ENCODE measurements around the gene OGFOD2. TPM values are rescaled to one million over a fixed set of nuclear protein-coding genes. Genes with fewer than 3 reads are reported as not detected.

OGFOD2 gene
- polyA plus RNA-seq, 1 donor (not counting 4 experiments of a cell fraction or from before 2014, with no cell fraction given), result 6.9 TPM

DNA sequence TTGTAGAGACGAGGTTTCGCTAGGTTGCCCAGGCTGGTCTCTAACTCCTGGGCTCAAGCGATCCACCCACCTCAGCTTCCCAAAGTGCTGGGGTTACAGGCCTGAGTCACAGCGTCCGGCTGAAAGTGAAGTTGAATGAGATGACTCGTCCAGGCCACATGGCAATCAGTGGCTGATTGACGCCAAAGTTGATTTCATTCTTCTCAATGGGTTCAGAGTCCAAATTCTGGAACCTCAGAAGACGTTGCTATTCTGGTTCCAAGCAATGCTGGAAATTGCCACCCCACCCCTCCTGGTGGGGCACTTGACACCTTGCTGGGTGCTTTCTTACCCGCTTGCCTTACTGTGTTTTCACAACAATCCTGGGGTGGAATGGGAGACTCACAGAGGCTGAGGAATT lies 23.6 kb upstream of the OGFOD2 start:
- peaks cover 0 to 2% of the 10 kb centered on the region in 2 experiments for H3K36me3 ChIP-seq (ENCODE audit: control insufficient read depth in 2 of 2, extremely low read depth in 1 of 2, insufficient read depth in 2 of 2, low read length in 2 of 2)
- dilution Hi-C loops (cut with MboI; ENCODE audit: extremely low pct_ligation_motif_present, low sequenced_read_pairs), result no loop called here
- no peaks in the 10 kb centered on the region for H4K20me1 ChIP-seq (ENCODE audit: control insufficient read depth, extremely low read depth, insufficient read depth, low read length)
- H3K4me1 ChIP-seq (ENCODE audit: control insufficient read depth, extremely low read depth, insufficient read depth, low read length), result peaks cover 22% of the 10 kb centered on the region
- peak; percentile 58 for FAIRE-seq
- H3K9ac ChIP-seq (ENCODE audit: control insufficient read depth, extremely low read depth, insufficient read depth, low read length), result no peak overlapping the region
- no peak for DNase-seq (ENCODE audit: low read depth, low spot score)
- H3K27me3 ChIP-seq (ENCODE audit: control insufficient read depth, extremely low read depth, insufficient read depth, low read length), result no peaks in the 10 kb centered on the region
- H2AFZ ChIP-seq (ENCODE audit: control insufficient read depth, low read length), result no peak overlapping the region
- H3K4me3 ChIP-seq (ENCODE audit: control insufficient read depth in 2 of 3, extremely low read depth in 1 of 3, insufficient read depth in 2 of 3, low read depth in 1 of 3, low read length in 3 of 3), result no peak overlapping the region
- H3K4me2 ChIP-seq (ENCODE audit: control insufficient read depth, extremely low read depth, insufficient read depth, low read depth, low read length), result no peak overlapping the region
- no peaks in the 10 kb centered on the region for H3K9me3 ChIP-seq (ENCODE audit: control insufficient read depth, low read depth, low read length)
- H3K27ac ChIP-seq (ENCODE audit: control insufficient read depth, insufficient read depth, low read length), result peak overlapping the region; percentile 38
- TF ChIP-seq EZH2 (IDR thresholded peaks at IDR 0.05; ENCODE audit: low read length), result no peak
- TF ChIP-seq, protein P1, sequence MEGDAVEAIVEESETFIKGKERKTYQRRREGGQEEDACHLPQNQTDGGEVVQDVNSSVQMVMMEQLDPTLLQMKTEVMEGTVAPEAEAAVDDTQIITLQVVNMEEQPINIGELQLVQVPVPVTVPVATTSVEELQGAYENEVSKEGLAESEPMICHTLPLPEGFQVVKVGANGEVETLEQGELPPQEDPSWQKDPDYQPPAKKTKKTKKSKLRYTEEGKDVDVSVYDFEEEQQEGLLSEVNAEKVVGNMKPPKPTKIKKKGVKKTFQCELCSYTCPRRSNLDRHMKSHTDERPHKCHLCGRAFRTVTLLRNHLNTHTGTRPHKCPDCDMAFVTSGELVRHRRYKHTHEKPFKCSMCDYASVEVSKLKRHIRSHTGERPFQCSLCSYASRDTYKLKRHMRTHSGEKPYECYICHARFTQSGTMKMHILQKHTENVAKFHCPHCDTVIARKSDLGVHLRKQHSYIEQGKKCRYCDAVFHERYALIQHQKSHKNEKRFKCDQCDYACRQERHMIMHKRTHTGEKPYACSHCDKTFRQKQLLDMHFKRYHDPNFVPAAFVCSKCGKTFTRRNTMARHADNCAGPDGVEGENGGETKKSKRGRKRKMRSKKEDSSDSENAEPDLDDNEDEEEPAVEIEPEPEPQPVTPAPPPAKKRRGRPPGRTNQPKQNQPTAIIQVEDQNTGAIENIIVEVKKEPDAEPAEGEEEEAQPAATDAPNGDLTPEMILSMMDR (optimal IDR thresholded peaks at IDR 0.05 in 1 of 3, IDR thresholded peaks at IDR 0.05 in 1 of 3, conservative IDR thresholded peaks at IDR 0.05 in 1 of 3; ENCODE audit: extremely low read depth in 1 of 3, insufficient read depth in 2 of 3, low read length in 3 of 3), result no peak
- no peaks in the 10 kb centered on the region for H3K9me1 ChIP-seq (ENCODE audit: control insufficient read depth, extremely low read depth, insufficient read depth, low read length)
- no peaks in the 10 kb centered on the region for H3K79me2 ChIP-seq (ENCODE audit: control insufficient read depth, insufficient read depth, low read length)

DNA sequence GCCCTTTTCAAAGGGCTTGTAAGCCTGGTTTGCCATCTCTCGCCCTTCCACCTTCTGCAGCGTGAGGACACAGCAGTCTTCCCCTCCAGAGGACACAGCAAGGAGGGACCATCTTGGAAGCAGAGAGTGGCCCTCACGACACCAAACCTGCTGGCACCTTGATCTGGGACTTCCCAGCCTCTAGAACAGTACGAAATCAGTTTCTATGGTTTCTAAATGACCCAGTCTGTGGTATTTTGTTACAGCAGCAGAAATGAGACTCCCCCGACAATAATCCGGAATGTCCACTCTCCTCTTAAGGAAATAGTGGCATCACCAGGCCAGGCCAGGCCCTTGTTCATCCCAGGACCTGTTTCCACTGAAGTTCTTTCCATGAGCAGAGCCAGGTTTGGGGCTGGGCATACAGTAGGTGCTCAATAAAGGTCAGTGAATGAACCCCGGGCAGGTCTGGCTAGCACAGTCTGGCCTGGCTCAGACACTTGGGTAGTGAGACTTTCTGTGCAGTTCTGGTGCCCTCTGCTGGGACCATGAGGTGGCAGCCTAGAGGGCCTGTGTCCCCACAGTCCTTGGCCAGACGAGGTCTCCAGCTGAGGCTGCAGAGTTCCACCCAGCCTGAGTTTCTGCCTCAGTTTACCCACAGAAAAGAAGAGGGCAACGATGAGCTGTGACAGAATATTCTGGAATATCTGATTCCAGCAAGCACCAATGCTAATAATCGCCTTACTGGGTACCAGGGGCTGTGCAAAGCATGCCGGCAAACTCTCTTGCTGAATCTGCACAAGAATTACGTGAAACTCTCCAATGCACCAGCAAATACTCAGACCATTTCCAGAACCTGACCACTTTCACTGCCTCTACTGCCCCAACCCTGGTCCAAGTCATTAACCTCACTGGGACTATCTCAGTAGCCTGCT lies 22.8 kb upstream of the OGFOD2 start:
- H3K9me1 ChIP-seq (ENCODE audit: control insufficient read depth, extremely low read depth, insufficient read depth, low read length), result no peaks in the 10 kb centered on the region
- dilution Hi-C loops (cut with MboI; ENCODE audit: extremely low pct_ligation_motif_present, low sequenced_read_pairs), result no loop called here
- DNase-seq (ENCODE audit: low read depth, low spot score) (no peak), FAIRE-seq (peak; percentile 84)
- H3K79me2 ChIP-seq (ENCODE audit: control insufficient read depth, insufficient read depth, low read length), result no peaks in the 10 kb centered on the region
- H4K20me1 ChIP-seq (ENCODE audit: control insufficient read depth, extremely low read depth, insufficient read depth, low read length), result no peaks in the 10 kb centered on the region
- no peak overlapping the region for H3K9ac ChIP-seq (ENCODE audit: control insufficient read depth, extremely low read depth, insufficient read depth, low read length)
- H3K4me2 ChIP-seq (ENCODE audit: control insufficient read depth, extremely low read depth, insufficient read depth, low read depth, low read length), result no peak overlapping the region
- no peak overlapping the region for H3K4me3 ChIP-seq (ENCODE audit: control insufficient read depth in 2 of 3, extremely low read depth in 1 of 3, insufficient read depth in 2 of 3, low read depth in 1 of 3, low read length in 3 of 3)
- H3K36me3 ChIP-seq (ENCODE audit: control insufficient read depth in 2 of 2, extremely low read depth in 1 of 2, insufficient read depth in 2 of 2, low read length in 2 of 2), result peaks cover 0 to 2% of the 10 kb centered on the region in 2 experiments
- H2AFZ ChIP-seq (ENCODE audit: control insufficient read depth, low read length), result no peak overlapping the region
- TF ChIP-seq, protein P1 (optimal IDR thresholded peaks at IDR 0.05 in 1 of 3, IDR thresholded peaks at IDR 0.05 in 1 of 3, conservative IDR thresholded peaks at IDR 0.05 in 1 of 3; ENCODE audit: extremely low read depth in 1 of 3, insufficient read depth in 2 of 3, low read length in 3 of 3), result peak in 2 of 3 experiments; percentile 92 to 96
- TF ChIP-seq EZH2 (IDR thresholded peaks at IDR 0.05; ENCODE audit: low read length), result no peak
- H3K27ac ChIP-seq (ENCODE audit: control insufficient read depth, insufficient read depth, low read length), result peak overlapping the region; percentile 38
- no peaks in the 10 kb centered on the region for H3K27me3 ChIP-seq (ENCODE audit: control insufficient read depth, extremely low read depth, insufficient read depth, low read length)
- peaks cover 16% of the 10 kb centered on the region for H3K4me1 ChIP-seq (ENCODE audit: control insufficient read depth, extremely low read depth, insufficient read depth, low read length)
- no peaks in the 10 kb centered on the region for H3K9me3 ChIP-seq (ENCODE audit: control insufficient read depth, low read depth, low read length)
